T-helper 17 cell (primary cell): ENCODE data around the gene ANKRD18B. TPM values are rescaled to one million over a fixed set of nuclear protein-coding genes. Genes with fewer than 3 reads are reported as not detected.
"Not testable (repeated sequence)": the region's sequence is repeated elsewhere in the genome, so short reads cannot be mapped to it uniquely, and the experiment has no call there.

ENCODE experiments used
- ATAC-seq: fragments of 150-1000 bp; cut with Tn5 transposase; 2 replicates; pipeline ENCODE4 v1.10.0; 2021; ENCODE audit warnings: mild to moderate bottlenecking, moderate library complexity
- DNase-seq, 3 donors: peaks; one replicate each; pipeline versions ENCODE4 v3.0.0 to v3.0.0-alpha.2; 2020 to 2021
- H3K9me3 ChIP-seq: one replicate; pipeline ENCODE4 v1.7.0; 2013; ENCODE audit warnings: low read length, mild to moderate bottlenecking; ENCODE audit not compliant: control insufficient read depth, poor library complexity, severe bottlenecking
- H3K27ac Mint-ChIP-seq: one replicate; pipeline ENCODE4 v1.8.0; 2022; ENCODE audit warnings: mild to moderate bottlenecking, moderate library complexity, mixed read lengths
- H3K27me3 Mint-ChIP-seq: one replicate; pipeline ENCODE4 v1.8.0; 2022; ENCODE audit warnings: mixed read lengths
- H3K36me3 Mint-ChIP-seq: one replicate; pipeline ENCODE4 v1.8.0; 2022; ENCODE audit warnings: low read depth, mixed read lengths
- H3K4me1 Mint-ChIP-seq: one replicate; pipeline ENCODE4 v1.8.0; 2022; ENCODE audit warnings: mild to moderate bottlenecking, mixed read lengths
- H3K4me3 Mint-ChIP-seq: one replicate; pipeline ENCODE4 v1.8.0; 2022; ENCODE audit warnings: mild to moderate bottlenecking, moderate library complexity, mixed read lengths
- total RNA-seq, 4 donors: library from RNA in 2 of 4; stranded (reverse) in 2 of 4; gene quantifications; one replicate each; pipeline ENCODE4 v1.2.3 and lab custom pipeline; 2022 to 2026

The ANKRD18B gene
- total RNA-seq (1 to 10 TPM; 1.2 to 1.5 TPM), total RNA-seq (lab: John Stamatoyannopoulos, UW) (0 reads per million in 2 donors)

DNA sequence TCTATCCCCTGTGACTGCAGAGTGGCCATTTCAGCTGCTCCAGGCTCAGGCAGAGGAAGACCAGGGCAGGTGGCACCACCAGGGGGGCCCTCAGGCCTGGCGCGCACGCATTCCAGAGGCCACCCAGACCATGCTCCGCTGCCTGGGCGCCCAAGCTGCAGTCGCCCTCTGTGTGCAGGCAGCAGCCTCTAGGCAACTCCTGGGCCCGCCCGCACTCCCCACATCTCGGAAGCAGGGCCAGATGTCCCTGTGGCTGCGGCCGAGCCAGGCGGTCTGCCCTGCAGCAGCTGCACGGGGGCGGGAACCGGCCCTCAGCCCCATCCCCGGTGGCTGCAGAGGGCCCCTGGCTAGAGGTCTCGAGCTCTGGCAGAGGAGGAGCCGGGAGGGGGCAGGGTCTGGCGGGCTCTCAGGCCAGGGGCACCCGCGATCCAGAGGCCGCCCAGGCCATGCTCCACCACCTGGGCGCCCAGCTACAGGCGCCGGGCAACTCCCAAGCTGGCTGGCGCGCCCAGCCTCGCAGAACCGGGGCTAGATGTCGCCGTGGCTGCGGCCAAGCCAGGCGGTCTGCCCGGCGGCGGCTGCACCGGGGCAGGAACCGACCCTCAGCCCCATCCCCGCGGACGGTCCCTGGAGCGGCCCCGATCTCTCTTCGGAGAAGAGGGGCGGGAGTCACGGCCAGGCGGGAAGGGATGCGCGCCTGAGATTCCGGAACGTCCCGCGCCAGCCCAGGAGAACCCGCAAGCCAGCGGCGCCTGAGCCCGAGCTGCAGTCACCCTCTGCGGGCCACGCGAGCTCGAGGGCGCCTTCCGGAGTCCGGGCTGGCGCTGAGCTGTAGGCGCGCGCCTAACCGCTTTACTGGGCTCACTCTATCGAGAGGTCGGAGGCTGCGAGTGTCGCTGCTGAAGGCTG lies at the start of gene ANKRD18B:
ANKRD18B (plus strand) TSS at position 855 of the 909 bp plus-strand sequence. CDS start 239 bp downstream, outside the sequence.
- peak; percentile 97 for ATAC-seq
- peaks cover 38% of the 10 kb centered on the region for H3K27me3 Mint-ChIP-seq
- H3K36me3 Mint-ChIP-seq, H3K27ac Mint-ChIP-seq, H3K9me3 ChIP-seq, H3K4me1 Mint-ChIP-seq: not testable (repeated sequence)
- peak within 1 kb of the TSS; percentile 82 for H3K4me3 Mint-ChIP-seq
- DNase-seq, result peak; percentile 20 to 34 (median 21)

DNA sequence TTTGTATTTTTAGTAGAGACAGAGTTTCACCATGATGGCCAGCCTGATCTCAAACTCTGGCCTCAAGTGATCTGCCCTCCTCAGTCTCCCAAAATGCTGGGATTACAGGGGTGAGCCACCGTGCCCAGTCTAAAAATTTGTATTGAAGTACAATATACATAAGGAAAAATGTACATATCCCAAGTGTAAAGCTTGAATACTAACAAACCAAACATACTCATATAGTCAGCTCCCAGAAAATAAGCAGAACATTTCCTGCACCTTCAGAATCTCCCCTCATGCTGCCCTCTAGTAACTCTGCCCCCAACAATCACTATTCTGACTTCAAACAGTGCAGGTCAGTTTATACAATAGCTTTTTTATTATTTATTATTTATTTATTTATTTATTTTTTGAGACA lies 48.7 kb upstream of the ANKRD18B start:
- DNase-seq, result no peak
- Mint-ChIP-seq H3K4me1 (peaks cover 20% of the 10 kb centered on the region), H3K36me3 (peaks cover 7% of the 10 kb centered on the region), H3K4me3 (no peak overlapping the region), H3K27me3 (no peaks in the 10 kb centered on the region), H3K27ac (no peak overlapping the region)
- no peak for ATAC-seq
- no peaks in the 10 kb centered on the region for H3K9me3 ChIP-seq

GRCh38 chr9:33476503-33476902 lies 47.5 kb upstream of the ANKRD18B start:
- no peak overlapping the region for H3K4me3 Mint-ChIP-seq
- H3K27me3 Mint-ChIP-seq, result no peaks in the 10 kb centered on the region
- H3K9me3 ChIP-seq, result no peaks in the 10 kb centered on the region
- no peak overlapping the region for H3K27ac Mint-ChIP-seq
- H3K36me3 Mint-ChIP-seq, result peaks cover 4% of the 10 kb centered on the region
- ATAC-seq (no peak), DNase-seq (no peak)
- peaks cover 17% of the 10 kb centered on the region for H3K4me1 Mint-ChIP-seq

GRCh38 chr9:33480106-33480505 lies 43.9 kb upstream of the ANKRD18B start:
- H3K9me3 ChIP-seq, result no peaks in the 10 kb centered on the region
- Mint-ChIP-seq H3K27ac (no peak overlapping the region), H3K27me3 (no peaks in the 10 kb centered on the region), H3K36me3 (no peaks in the 10 kb centered on the region), H3K4me3 (no peak overlapping the region), H3K4me1 (peaks cover 2% of the 10 kb centered on the region)
- ATAC-seq (no peak), DNase-seq (no peak)

GRCh38 chr9:33480976-33481375 lies 43.1 kb upstream of the ANKRD18B start:
- H3K4me1 Mint-ChIP-seq, result peaks cover 2% of the 10 kb centered on the region
- no peak overlapping the region for H3K27ac Mint-ChIP-seq
- no peaks in the 10 kb centered on the region for H3K9me3 ChIP-seq
- no peaks in the 10 kb centered on the region for H3K36me3 Mint-ChIP-seq
- DNase-seq, result no peak
- no peak overlapping the region for H3K4me3 Mint-ChIP-seq
- no peak for ATAC-seq
- H3K27me3 Mint-ChIP-seq, result no peaks in the 10 kb centered on the region

DNA sequence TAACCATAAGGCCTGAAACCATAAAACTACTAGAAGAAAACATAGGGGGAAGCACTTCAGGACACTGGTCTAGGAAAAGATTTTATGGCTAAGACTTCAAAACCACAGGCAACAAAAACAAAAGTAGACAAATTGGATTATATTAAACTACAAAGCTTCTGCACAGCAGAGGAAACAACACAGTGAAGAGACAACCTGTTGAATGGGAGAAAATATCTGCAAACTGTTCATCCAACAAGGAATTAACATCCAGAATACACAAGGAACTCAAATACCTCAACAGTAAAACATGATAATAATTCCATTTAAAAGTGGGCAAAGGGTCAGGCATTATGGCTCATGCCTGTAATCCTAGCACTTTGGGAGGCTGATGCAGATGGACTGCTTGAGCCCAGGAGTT lies 38.7 kb upstream of the ANKRD18B start:
- ATAC-seq, H3K4me1 Mint-ChIP-seq, H3K36me3 Mint-ChIP-seq, H3K4me3 Mint-ChIP-seq, DNase-seq, H3K9me3 ChIP-seq, H3K27ac Mint-ChIP-seq: not testable (repeated sequence)
- H3K27me3 Mint-ChIP-seq, result peaks cover 19% of the 10 kb centered on the region

- Mint-ChIP-seq H3K4me1 (peaks cover 4% of the 10 kb centered on the region), H3K27me3 (peaks cover 26% of the 10 kb centered on the region), H3K27ac (no peak overlapping the region), H3K36me3 (peaks cover 7% of the 10 kb centered on the region), H3K4me3 (no peak overlapping the region)
- no peaks in the 10 kb centered on the region for H3K9me3 ChIP-seq
- DNase-seq (no peak), ATAC-seq (no peak)
These were observed 35.0 kb upstream of the ANKRD18B start for GRCh38 chr9:33489066-33489465.

- not testable (repeated sequence) for H3K36me3 Mint-ChIP-seq, H3K27ac Mint-ChIP-seq, ATAC-seq, H3K9me3 ChIP-seq, H3K4me3 Mint-ChIP-seq, H3K4me1 Mint-ChIP-seq, DNase-seq
- peaks cover 16% of the 10 kb centered on the region for H3K27me3 Mint-ChIP-seq
These were observed 30.2 kb upstream of the ANKRD18B start for GRCh38 chr9:33493819-33494218.

- Mint-ChIP-seq H3K27me3 (no peaks in the 10 kb centered on the region), H3K4me3 (no peak overlapping the region), H3K36me3 (no peaks in the 10 kb centered on the region), H3K27ac (no peak overlapping the region), H3K4me1 (no peaks in the 10 kb centered on the region)
- no peak for DNase-seq
- H3K9me3 ChIP-seq, result no peaks in the 10 kb centered on the region
- no peak for ATAC-seq
These were observed 25.7 kb upstream of the ANKRD18B start for GRCh38 chr9:33498387-33498786.

DNA sequence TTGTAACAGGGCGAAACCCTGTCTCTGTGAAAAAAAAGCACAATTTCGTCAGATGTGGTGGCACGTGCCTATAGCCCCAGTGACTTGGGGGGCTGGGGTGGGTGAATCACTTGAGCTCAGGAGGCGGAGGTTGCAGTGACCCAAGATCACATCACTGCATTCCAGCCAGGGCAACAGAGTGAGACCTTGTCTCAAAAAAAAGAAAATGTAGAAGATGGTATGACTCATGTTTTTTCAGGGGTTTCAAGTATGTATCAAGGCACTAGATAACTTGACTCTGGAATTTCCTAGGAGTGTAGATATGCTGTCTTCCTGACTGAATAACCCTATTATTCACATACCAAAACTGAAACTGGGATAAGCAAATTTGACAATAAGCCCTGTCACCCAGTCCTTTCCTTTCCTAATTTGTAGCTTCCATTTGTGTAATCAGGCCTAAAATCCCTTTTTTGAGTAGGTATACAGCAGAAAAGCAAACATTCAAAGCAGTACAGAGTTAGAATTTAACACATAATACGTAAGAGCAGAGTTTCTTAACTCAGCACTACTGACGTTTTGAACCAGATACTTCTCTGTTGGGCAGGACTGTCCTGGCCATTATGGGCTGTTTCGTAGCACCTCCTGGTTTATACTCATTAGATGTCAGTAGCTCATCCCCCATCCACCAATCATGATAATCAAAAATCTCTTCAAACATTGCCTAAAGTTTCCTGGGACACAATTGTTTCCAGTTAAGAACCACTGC lies 17.3 kb upstream of the ANKRD18B start:
- no peaks in the 10 kb centered on the region for H3K27me3 Mint-ChIP-seq
- H3K4me1 Mint-ChIP-seq, result peaks cover 6% of the 10 kb centered on the region
- no peaks in the 10 kb centered on the region for H3K9me3 ChIP-seq
- no peak overlapping the region for H3K27ac Mint-ChIP-seq
- DNase-seq, result no peak
- no peak overlapping the region for H3K4me3 Mint-ChIP-seq
- ATAC-seq, result no peak
- H3K36me3 Mint-ChIP-seq, result no peaks in the 10 kb centered on the region

- ATAC-seq (peak; percentile 84), DNase-seq (peak in 2 of 3 donors; percentile 8 to 12)
- no peaks in the 10 kb centered on the region for H3K27me3 Mint-ChIP-seq
These were observed 13.5 kb upstream of the ANKRD18B start for GRCh38 chr9:33510262-33511183.

DNA sequence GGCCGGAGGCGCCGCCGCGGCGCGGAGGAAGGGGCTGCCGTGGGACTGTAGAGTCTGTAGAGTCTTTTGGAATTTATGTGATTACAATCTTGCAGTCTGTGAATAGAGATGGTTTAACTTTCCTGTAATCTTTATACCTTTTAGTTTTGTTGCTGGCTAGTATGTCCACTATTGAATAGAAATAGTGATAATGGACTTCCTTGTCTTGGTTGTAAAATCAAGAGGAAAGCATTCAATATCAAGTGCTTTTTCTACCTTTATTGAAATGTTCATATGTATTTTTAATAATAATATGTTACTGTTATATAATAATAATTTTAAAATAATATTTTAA lies 12.9 kb upstream of the ANKRD18B start:
- Mint-ChIP-seq H3K27ac (peak overlapping the region; percentile 95), H3K4me3 (peak overlapping the region; percentile 95)
- not testable (repeated sequence) for DNase-seq, H3K36me3 Mint-ChIP-seq, H3K9me3 ChIP-seq, ATAC-seq, H3K4me1 Mint-ChIP-seq, H3K27me3 Mint-ChIP-seq

More at GRCh38 chr9:33510262-33511183, 13.5 kb upstream of the ANKRD18B start:
- Mint-ChIP-seq H3K4me3 (peak overlapping the region; percentile 95), H3K36me3 (no peaks in the 10 kb centered on the region), H3K4me1 (peaks cover 6% of the 10 kb centered on the region), H3K27ac (peak overlapping the region; percentile 95)
- no peaks in the 10 kb centered on the region for H3K9me3 ChIP-seq

DNA sequence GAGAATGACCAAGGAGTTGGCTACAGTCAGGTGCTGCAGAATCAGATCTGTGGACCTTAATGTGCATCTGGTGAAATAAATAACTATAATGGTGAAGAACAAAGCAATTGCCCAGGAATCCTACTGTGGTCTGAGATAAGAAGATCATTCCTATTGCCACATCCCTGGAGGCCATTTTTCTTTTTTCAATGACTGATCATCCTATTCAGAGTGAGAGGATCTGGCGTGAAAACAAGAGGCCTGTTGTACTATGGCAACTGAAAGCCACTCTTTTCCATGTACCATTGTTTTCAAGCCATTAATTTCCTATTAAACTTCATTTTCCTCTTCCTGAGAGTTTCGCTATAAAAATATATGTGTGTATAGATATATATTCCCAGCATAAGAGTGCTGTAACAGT lies 11.5 kb upstream of the ANKRD18B start:
- H3K4me3 Mint-ChIP-seq, ATAC-seq, H3K9me3 ChIP-seq, H3K4me1 Mint-ChIP-seq, DNase-seq, H3K27me3 Mint-ChIP-seq, H3K36me3 Mint-ChIP-seq, H3K27ac Mint-ChIP-seq: not testable (repeated sequence)
